Measurements from ENCODE around the gene PKIB. TPM values are rescaled to one million over a fixed set of nuclear protein-coding genes. Genes with fewer than 3 reads are reported as not detected.
"Not testable (repeated sequence)": the region's sequence is repeated elsewhere in the genome, so short reads cannot be mapped to it uniquely, and the experiment has no call there.

The PKIB gene
- total RNA-seq, 1 experiment from 2014 or later: 28.0 TPM

GRCh38 chr6:122640366-122640765, 30.2 kb downstream of the PKIB start:
- no peaks in the 10 kb centered on the region for H3F3A ChIP-seq (ENCODE audit: low read length, unreplicated experiment)
- no peaks in the 10 kb centered on the region for H3K27me3 ChIP-seq (ENCODE audit: low read length)
- H3K9me2 ChIP-seq (replicated peaks; ENCODE audit: low read length): no peaks in the 10 kb centered on the region
- H3K27ac ChIP-seq (ENCODE audit: low read length): no peak overlapping the region
- H4K20me1 ChIP-seq (ENCODE audit: low read length): no peaks in the 10 kb centered on the region
- H3K9me3 ChIP-seq (ENCODE audit: low read length): no peaks in the 10 kb centered on the region
- TF ChIP-seq CTCF (conservative IDR thresholded peaks at IDR 0.05; ENCODE audit: low read depth, low read length) (no peak), EZH2 (IDR thresholded peaks at IDR 0.05; ENCODE audit: low read length, unreplicated experiment) (no peak), EZH2phosphoT487 (IDR thresholded peaks at IDR 0.05; ENCODE audit: borderline replicate concordance, low read length) (no peak)
- H3K79me2 ChIP-seq (ENCODE audit: low read length): no peaks in the 10 kb centered on the region
- intact Hi-C loops (cut with micrococcal nuclease): no loop called here
- ATAC-seq (no peak), DNase-seq (no peak)
- H3K36me3 ChIP-seq (ENCODE audit: low read depth, low read length): no peaks in the 10 kb centered on the region; the same call in 1 of the 2 replicates
- H3K9ac ChIP-seq (ENCODE audit: low read length): no peak overlapping the region
- ChIA-PET POLR2A (ENCODE audit: unreplicated experiment) (no interaction called here), CTCF (no interaction called here)
- H3K4me1 ChIP-seq (ENCODE audit: insufficient read depth, low read length): no peaks in the 10 kb centered on the region
- no TSS peak for BruUV-seq (replicated peaks)
- no peak overlapping the region for H3K4me3 ChIP-seq (ENCODE audit: low read length)
- no peak overlapping the region for H2AFZ ChIP-seq (ENCODE audit: low read length)
- H3K4me2 ChIP-seq (ENCODE audit: low read length): no peak overlapping the region

- no peaks in the 10 kb centered on the region for H3K9me3 ChIP-seq (ENCODE audit: low read length)
- no peak overlapping the region for H2AFZ ChIP-seq (ENCODE audit: low read length)
- TF ChIP-seq CTCF (conservative IDR thresholded peaks at IDR 0.05; ENCODE audit: low read depth, low read length): no peak
- TF ChIP-seq EZH2 (IDR thresholded peaks at IDR 0.05; ENCODE audit: low read length, unreplicated experiment): no peak
- TF ChIP-seq EZH2phosphoT487 (IDR thresholded peaks at IDR 0.05; ENCODE audit: borderline replicate concordance, low read length): no peak
- ATAC-seq (no peak), DNase-seq (no peak)
- ChIA-PET CTCF (no interaction called here), POLR2A (ENCODE audit: unreplicated experiment) (no interaction called here)
- H3K27ac ChIP-seq (ENCODE audit: low read length): no peak overlapping the region
- H3F3A ChIP-seq (ENCODE audit: low read length, unreplicated experiment): no peaks in the 10 kb centered on the region
- no peak overlapping the region for H3K9ac ChIP-seq (ENCODE audit: low read length)
- no peaks in the 10 kb centered on the region for H3K79me2 ChIP-seq (ENCODE audit: low read length)
- no TSS peak for BruUV-seq (replicated peaks)
- H3K4me3 ChIP-seq (ENCODE audit: low read length): no peak overlapping the region
- no peaks in the 10 kb centered on the region for H3K27me3 ChIP-seq (ENCODE audit: low read length)
- H3K9me2 ChIP-seq (replicated peaks; ENCODE audit: low read length): no peaks in the 10 kb centered on the region
- intact Hi-C loops (cut with micrococcal nuclease): no loop called here
- H3K36me3 ChIP-seq (ENCODE audit: low read depth, low read length): no peaks in the 10 kb centered on the region; the same call in 1 of the 2 replicates
- no peak overlapping the region for H3K4me2 ChIP-seq (ENCODE audit: low read length)
- no peaks in the 10 kb centered on the region for H3K4me1 ChIP-seq (ENCODE audit: insufficient read depth, low read length)
- no peaks in the 10 kb centered on the region for H4K20me1 ChIP-seq (ENCODE audit: low read length)
These were observed 31.6 kb downstream of the PKIB start for GRCh38 chr6:122641819-122642218.

GRCh38 chr6:122642604-122643003, 32.4 kb downstream of the PKIB start:
- H3F3A ChIP-seq (ENCODE audit: low read length, unreplicated experiment); CTCF ChIA-PET; H4K20me1 ChIP-seq (ENCODE audit: low read length); H3K4me3 ChIP-seq (ENCODE audit: low read length); H3K27ac ChIP-seq (ENCODE audit: low read length); POLR2A ChIA-PET (ENCODE audit: unreplicated experiment); intact Hi-C loops (cut with micrococcal nuclease); H3K9ac ChIP-seq (ENCODE audit: low read length); BruUV-seq (replicated peaks); DNase-seq; H3K4me1 ChIP-seq (ENCODE audit: insufficient read depth, low read length); H2AFZ ChIP-seq (ENCODE audit: low read length); H3K9me3 ChIP-seq (ENCODE audit: low read length); ATAC-seq; H3K79me2 ChIP-seq (ENCODE audit: low read length); H3K27me3 ChIP-seq (ENCODE audit: low read length); H3K4me2 ChIP-seq (ENCODE audit: low read length); H3K36me3 ChIP-seq (ENCODE audit: low read depth, low read length); H3K9me2 ChIP-seq (replicated peaks; ENCODE audit: low read length): not testable (repeated sequence)
